Stimulated activated naive CD8-positive, alpha-beta T cell treated with anti-CD3 and anti-CD28 coated beads, Interleukin-15, amount 100 ng/mL, for 72 hours (primary cell): ENCODE data around the gene TRIP13.
"Not testable (repeated sequence)": the region's sequence is repeated elsewhere in the genome, so short reads cannot be mapped to it uniquely, and the experiment has no call there.

ENCODE experiments used
- ATAC-seq: fragments of 150-1000 bp; cut with Tn5 transposase; 2 replicates; pipeline ENCODE4 v1.10.0; 2021; ENCODE audit warnings: mild to moderate bottlenecking, moderate library complexity
- DNase-seq, 2 donors: peaks; one replicate each; pipeline ENCODE4 v3.0.0; 2021 to 2022
- H3K27ac Mint-ChIP-seq, 2 donors: one replicate each; pipeline ENCODE4 v1.8.0; 2022; ENCODE audit warnings: mild to moderate bottlenecking in 2 of 2, mixed read lengths in 2 of 2, moderate library complexity in 2 of 2
- H3K27me3 Mint-ChIP-seq: one replicate; pipeline ENCODE4 v1.8.0; 2022; ENCODE audit warnings: mixed read lengths
- H3K4me1 Mint-ChIP-seq: one replicate; pipeline ENCODE4 v1.8.0; 2022; ENCODE audit warnings: mild to moderate bottlenecking, mixed read lengths
- H3K4me3 Mint-ChIP-seq, 2 donors: one replicate each; pipeline ENCODE4 v1.8.0; 2022; ENCODE audit warnings: mild to moderate bottlenecking in 2 of 2, mixed read lengths in 2 of 2, moderate library complexity in 1 of 2
- H3K9me3 Mint-ChIP-seq, 2 donors: one replicate each; pipeline ENCODE4 v1.8.0; 2022; ENCODE audit warnings: mixed read lengths in 2 of 2

TRIP13 gene

GRCh38 chr5:878677-879076 is 14.0 kb upstream of the TRIP13 start:
- not testable (repeated sequence) for H3K4me3 Mint-ChIP-seq, ATAC-seq

GRCh38 chr5:880816-881550 is 11.7 kb upstream of the TRIP13 start:
- no peak for ATAC-seq
- Mint-ChIP-seq H3K27me3 (no peaks in the 10 kb centered on the region), H3K9me3 (peaks cover 10 to 17% of the 10 kb centered on the region in 2 donors), H3K27ac (peak overlapping the region in 1 of 2 donors; percentile 91), H3K4me1 (peaks cover 20% of the 10 kb centered on the region), H3K4me3 (no peak overlapping the region)
- no peak for DNase-seq

More at GRCh38 chr5:878677-879076, 14.0 kb upstream of the TRIP13 start:
- not testable (repeated sequence) for H3K27ac Mint-ChIP-seq, DNase-seq, H3K27me3 Mint-ChIP-seq
- Mint-ChIP-seq H3K9me3 (peaks cover 10 to 17% of the 10 kb centered on the region in 2 donors), H3K4me1 (peaks cover 20% of the 10 kb centered on the region)

- Mint-ChIP-seq H3K4me1 (peaks cover 20% of the 10 kb centered on the region), H3K27ac (peak overlapping the region in 1 of 2 donors; percentile 91), H3K9me3 (peaks cover 10 to 17% of the 10 kb centered on the region in 2 donors), H3K27me3 (no peaks in the 10 kb centered on the region), H3K4me3 (no peak overlapping the region)
- no peak for DNase-seq
- no peak for ATAC-seq
Measured at GRCh38 chr5:881551-881935, 11.1 kb upstream of the TRIP13 start.

GRCh38 chr5:882253-883183 is 10.2 kb upstream of the TRIP13 start:
- Mint-ChIP-seq H3K27ac (peak overlapping the region; percentile 34 to 86), H3K27me3 (no peaks in the 10 kb centered on the region), H3K9me3 (peaks cover 10 to 17% of the 10 kb centered on the region in 2 donors), H3K4me3 (peak overlapping the region in 1 of 2 donors; percentile 3), H3K4me1 (peaks cover 20% of the 10 kb centered on the region)
- ATAC-seq (no peak), DNase-seq (no peak)

GRCh38 chr5:883475-884181 is 9.1 kb upstream of the TRIP13 start:
- Mint-ChIP-seq H3K4me1 (peaks cover 25% of the 10 kb centered on the region), H3K27me3 (no peaks in the 10 kb centered on the region), H3K4me3 (no peak overlapping the region), H3K9me3 (peaks cover 10 to 17% of the 10 kb centered on the region in 2 donors), H3K27ac (peak overlapping the region in 1 of 2 donors; percentile 86)
- no peak for ATAC-seq
- no peak for DNase-seq

GRCh38 chr5:884345-885126 is 8.1 kb upstream of the TRIP13 start:
- no peak for DNase-seq
- Mint-ChIP-seq H3K4me3 (no peak overlapping the region), H3K9me3 (peaks cover 10 to 17% of the 10 kb centered on the region in 2 donors), H3K27me3 (no peaks in the 10 kb centered on the region), H3K4me1 (peaks cover 30% of the 10 kb centered on the region), H3K27ac (no peak overlapping the region)
- no peak for ATAC-seq

- Mint-ChIP-seq H3K27ac (no peak overlapping the region), H3K27me3 (no peaks in the 10 kb centered on the region), H3K4me3 (no peak overlapping the region), H3K9me3 (peaks cover 10 to 17% of the 10 kb centered on the region in 2 donors), H3K4me1 (peaks cover 34% of the 10 kb centered on the region)
- DNase-seq, result no peak
- ATAC-seq, result no peak
Measured at GRCh38 chr5:885127-885442, 7.6 kb upstream of the TRIP13 start.

- ATAC-seq, result no peak
- Mint-ChIP-seq H3K27me3 (no peaks in the 10 kb centered on the region), H3K9me3 (peaks cover 10 to 17% of the 10 kb centered on the region in 2 donors), H3K4me1 (peaks cover 37% of the 10 kb centered on the region), H3K4me3 (no peak overlapping the region), H3K27ac (peak overlapping the region in 1 of 2 donors; percentile 51)
- DNase-seq, result no peak
Measured at GRCh38 chr5:885529-885928, 7.2 kb upstream of the TRIP13 start.

GRCh38 chr5:886036-886435 is 6.6 kb upstream of the TRIP13 start:
- Mint-ChIP-seq H3K4me3 (no peak overlapping the region), H3K27me3 (no peaks in the 10 kb centered on the region), H3K4me1 (peaks cover 42% of the 10 kb centered on the region), H3K27ac (no peak overlapping the region), H3K9me3 (peaks cover 10 to 17% of the 10 kb centered on the region in 2 donors)
- DNase-seq (no peak), ATAC-seq (no peak)

GRCh38 chr5:886716-887325 is 5.9 kb upstream of the TRIP13 start:
- H3K27me3 Mint-ChIP-seq, result no peaks in the 10 kb centered on the region
- peaks cover 43% of the 10 kb centered on the region for H3K4me1 Mint-ChIP-seq
- peaks cover 10 to 17% of the 10 kb centered on the region in 2 donors for H3K9me3 Mint-ChIP-seq
- DNase-seq (no peak), ATAC-seq (no peak)
- no peak overlapping the region for H3K27ac Mint-ChIP-seq
- no peak overlapping the region for H3K4me3 Mint-ChIP-seq

GRCh38 chr5:887947-888637 is 4.6 kb upstream of the TRIP13 start:
- H3K4me3 Mint-ChIP-seq, result no peak overlapping the region

GRCh38 chr5:888638-889035 is 4.0 kb upstream of the TRIP13 start:
- no peak overlapping the region for H3K27ac Mint-ChIP-seq
- H3K4me3 Mint-ChIP-seq, result no peak overlapping the region

More at GRCh38 chr5:887947-888637, 4.6 kb upstream of the TRIP13 start:
- H3K9me3 Mint-ChIP-seq, result peaks cover under 1 to 6% of the 10 kb centered on the region in 2 donors
- no peak overlapping the region for H3K27ac Mint-ChIP-seq
- no peaks in the 10 kb centered on the region for H3K27me3 Mint-ChIP-seq
- peaks cover 32% of the 10 kb centered on the region for H3K4me1 Mint-ChIP-seq
- DNase-seq (no peak), ATAC-seq (no peak)

GRCh38 chr5:889075-889710 is 3.5 kb upstream of the TRIP13 start:
- Mint-ChIP-seq H3K27ac (no peak overlapping the region), H3K27me3 (no peaks in the 10 kb centered on the region), H3K4me3 (no peak overlapping the region)

More at GRCh38 chr5:888638-889035, 4.0 kb upstream of the TRIP13 start:
- DNase-seq (no peak), ATAC-seq (no peak)
- Mint-ChIP-seq H3K27me3 (no peaks in the 10 kb centered on the region), H3K9me3 (peaks cover 0 to under 1% of the 10 kb centered on the region in 2 donors), H3K4me1 (peaks cover 34% of the 10 kb centered on the region)

More at GRCh38 chr5:889075-889710, 3.5 kb upstream of the TRIP13 start:
- DNase-seq, result no peak
- no peak for ATAC-seq
- peaks cover 40% of the 10 kb centered on the region for H3K4me1 Mint-ChIP-seq
- H3K9me3 Mint-ChIP-seq, result no peaks in the 10 kb centered on the region
